Heart left ventricle (tissue), 16 donors: ENCODE measurements around the gene GSK3B. TPM values are rescaled to one million over a fixed set of nuclear protein-coding genes. Genes with fewer than 3 reads are reported as not detected.
A peak's percentile ranks its signal among the peaks of the same experiment; 100 is the strongest.

ENCODE experiments used
- ATAC-seq, 4 donors: fragments of 200-7000 bp; cut with Tn5 transposase; one replicate each; pipeline ENCODE4 v1.9.1; 2020 to 2022; ENCODE audit warnings: moderate library complexity in 4 of 4, mild to moderate bottlenecking in 3 of 4, moderate number of reproducible peaks in 1 of 4
- DNase-seq, 5 donors: peaks; one replicate each; pipeline ENCODE4 v3.0.0-alpha.2; 2020
- H3K27ac ChIP-seq, 12 donors: fragments of 200-600 bp; sonication (generic) in 4 of 12; one replicate each; pipeline versions ENCODE4 v1.5.0 to v1.8.0; 2016 to 2022; ENCODE audit warnings: mild to moderate bottlenecking in 2 of 12
- H3K27me3 ChIP-seq, 9 donors: fragments of 200-600 bp; sonication (generic) in 2 of 9; one replicate each; pipeline versions ENCODE4 v1.5.1 to v1.8.0; 2016 to 2022; ENCODE audit warnings: mild to moderate bottlenecking in 3 of 9
- H3K36me3 ChIP-seq, 9 donors: fragments of 200-600 bp; sonication (generic) in 2 of 9; one replicate each; pipeline versions ENCODE4 v1.5.0 to v1.8.0; 2018 to 2022; ENCODE audit warnings: mild to moderate bottlenecking in 2 of 9
- H3K4me1 ChIP-seq, 12 donors: fragments of 200-600 bp; sonication (generic) in 4 of 12; one replicate each; pipeline versions ENCODE4 v1.5.0 to v1.8.0; 2016 to 2022; ENCODE audit warnings: mild to moderate bottlenecking in 3 of 12
- H3K4me3 ChIP-seq, 12 donors: fragments of 200-600 bp; sonication (generic) in 4 of 12; one replicate each; pipeline versions ENCODE4 v1.5.0 to v1.8.0; 2017 to 2022; ENCODE audit warnings: mild to moderate bottlenecking in 9 of 12, moderate library complexity in 4 of 12
- H3K9me3 ChIP-seq, 12 donors: fragments of 200-600 bp; sonication (generic) in 4 of 12; one replicate each; pipeline versions ENCODE4 v1.5.0 to v1.8.0; 2016 to 2022; ENCODE audit warnings: mild to moderate bottlenecking in 1 of 12
- POLR2A ChIP-seq, 2 donors: fragments of 450-650 bp; IDR thresholded peaks; one replicate each; pipeline ENCODE4 v1.6.1; 2017; ENCODE audit warnings: antibody characterized with exemption in 2 of 2, mild to moderate bottlenecking in 2 of 2, moderate library complexity in 2 of 2
- WGBS, 4 donors: extraction: QIAGEN DNeasy Blood & Tissue Kit in 2 of 4; methylation state at CpG; one replicate each; pipeline versions ENCODE4 v1.1.5 to v1.1.7; 2013 to 2018; 5-methylcytosine and 5-hydroxymethylcytosine counted together
- intact Hi-C, 10 donors: fragments of 100-400 bp; cut with DNase I; formaldehyde crosslinking; loops; one replicate each; pipeline versions ENCODE4 v1.11.1 to v1.14.2; 2022
- polyA plus RNA-seq, 2 donors: library from polyadenylated mRNA; stranded (reverse); fragments of 200-250 nt; gene quantifications; one replicate each; pipeline ENCODE4 v1.2.3, GENCODE V29; 2013
- total RNA-seq, 9 donors: library from RNA; depleted of rRNA in 2 of 9; stranded (reverse); fragments of >200 nt in 2 of 9; fragmentation: NEBNext Ultra II Directional in 3 of 9; extraction: Animal tissue kit (Norgen Biotek cat#: 25700) in 3 of 9; gene quantifications; one replicate each; pipeline versions ENCODE4 v1.1.0 to v1.2.4, GENCODE V29; 2016 to 2023
- TF ChIP-seq, protein P1 (sequence below), 12 donors: fragments of 200-600 bp; sonication (generic) in 4 of 12; IDR thresholded peaks; one replicate each; pipeline versions ENCODE4 v1.5.0 to v1.8.0; 2018 to 2022; ENCODE audit warnings: antibody characterized with exemption in 12 of 12, mild to moderate bottlenecking in 5 of 12
- donor health status: ischemic (EF 13 %, LVEDD 7.1; RV severe dilation, severe dysfunction).
- donor health status: healthy with polysubstance abuse.
- donor health status: DM: no; HTN: yes; CAD: no.
- donor health status: DM: no; HTN: no; CAD: no.
- donor health status: ischemic (EF 25% LVEDD 6.9; RV normal size, moderate dysfunction).
- donor health status: ischemic (EF 25% LVEDD 5.7; RV mildly dilated, moderate dysfunction).
- donor health status: healthy.
- donor health status: DM: yes; HTN: yes; CAD: no.
- donor health status: ischemic (EF 35%, LVEDD 5.7; RV mildly dilated, moderate dysfunction).
- donor health status: nonischemic (EF 11% LVEDD 7.7; RV severe dilation, severe dysfunction).
- donor health status: DM: yes; HTN: yes; CAD: no.
- donor health status: PGD.
- donor health status: ischemic (EF 29% LVEDD 5.4; RV normal size, mild dysfunction).
- donor health status: nonischemic (EF 23%, LVEDD 6.1; RV moderate dilation, normal function).

GSK3B gene
- total and polyA plus RNA-seq, 11 donors, result 8.8 to 58.9 (median 41.2) TPM

DNA sequence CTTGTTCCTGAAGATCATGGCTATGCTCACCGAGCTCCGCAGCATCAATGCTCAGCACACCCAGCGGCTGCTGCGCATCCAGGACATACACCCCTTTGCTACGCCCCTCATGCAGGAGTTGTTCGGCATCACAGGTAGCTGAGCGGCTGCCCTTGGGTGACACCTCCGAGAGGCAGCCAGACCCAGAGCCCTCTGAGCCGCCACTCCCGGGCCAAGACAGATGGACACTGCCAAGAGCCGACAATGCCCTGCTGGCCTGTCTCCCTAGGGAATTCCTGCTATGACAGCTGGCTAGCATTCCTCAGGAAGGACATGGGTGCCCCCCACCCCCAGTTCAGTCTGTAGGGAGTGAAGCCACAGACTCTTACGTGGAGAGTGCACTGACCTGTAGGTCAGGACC lies 277.2 kb downstream of the GSK3B start:
- Histone ChIP-seq H3K27me3 (no peaks in the 10 kb centered on the region), H3K36me3 (no peaks in the 10 kb centered on the region), H3K27ac (no peak overlapping the region), H3K4me3 (no peak overlapping the region), H3K4me1 (peaks cover 0 to 16% (median 0%) of the 10 kb centered on the region in 12 donors), H3K9me3 (no peaks in the 10 kb centered on the region)
- no peak for TF ChIP-seq POLR2A (IDR thresholded peaks at IDR 0.05)
- TF ChIP-seq, protein P1, sequence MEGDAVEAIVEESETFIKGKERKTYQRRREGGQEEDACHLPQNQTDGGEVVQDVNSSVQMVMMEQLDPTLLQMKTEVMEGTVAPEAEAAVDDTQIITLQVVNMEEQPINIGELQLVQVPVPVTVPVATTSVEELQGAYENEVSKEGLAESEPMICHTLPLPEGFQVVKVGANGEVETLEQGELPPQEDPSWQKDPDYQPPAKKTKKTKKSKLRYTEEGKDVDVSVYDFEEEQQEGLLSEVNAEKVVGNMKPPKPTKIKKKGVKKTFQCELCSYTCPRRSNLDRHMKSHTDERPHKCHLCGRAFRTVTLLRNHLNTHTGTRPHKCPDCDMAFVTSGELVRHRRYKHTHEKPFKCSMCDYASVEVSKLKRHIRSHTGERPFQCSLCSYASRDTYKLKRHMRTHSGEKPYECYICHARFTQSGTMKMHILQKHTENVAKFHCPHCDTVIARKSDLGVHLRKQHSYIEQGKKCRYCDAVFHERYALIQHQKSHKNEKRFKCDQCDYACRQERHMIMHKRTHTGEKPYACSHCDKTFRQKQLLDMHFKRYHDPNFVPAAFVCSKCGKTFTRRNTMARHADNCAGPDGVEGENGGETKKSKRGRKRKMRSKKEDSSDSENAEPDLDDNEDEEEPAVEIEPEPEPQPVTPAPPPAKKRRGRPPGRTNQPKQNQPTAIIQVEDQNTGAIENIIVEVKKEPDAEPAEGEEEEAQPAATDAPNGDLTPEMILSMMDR (IDR thresholded peaks at IDR 0.05), result no peak
- DNase-seq (peak in 2 of 5 donors; percentile 41 to 51), ATAC-seq (peak; percentile 16 to 63 (median 49))
- intact Hi-C loops, result loop anchor here in 1 of 10 donors (10.0 kb wide), 1 partner anchor 102 kb away; no protein-coding TSS in a partner anchor
- 26 to 68% (median 59%) methylated on average over 6 to 12 of the region's 12 CpGs; no CpG with 5 or more reads in 1 of the 4 donors for WGBS, 4 donors

DNA sequence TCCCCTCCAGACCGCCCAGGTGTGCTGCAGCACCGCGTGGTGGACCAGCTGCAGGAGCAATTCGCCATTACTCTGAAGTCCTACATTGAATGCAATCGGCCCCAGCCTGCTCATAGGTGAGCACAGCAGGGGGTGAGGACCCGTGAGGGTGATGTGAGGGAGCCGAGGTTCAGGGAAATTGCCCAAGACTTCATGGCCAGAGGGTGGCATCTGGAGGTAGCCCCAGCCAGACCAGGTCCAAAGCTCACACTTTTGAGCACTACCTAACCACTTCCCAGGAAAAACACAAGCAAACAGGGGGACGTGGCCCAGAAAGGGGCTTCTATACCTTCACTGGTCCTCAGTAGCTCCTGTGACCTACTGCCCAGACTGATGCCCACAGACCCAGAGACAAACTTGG lies 278.5 kb downstream of the GSK3B start:
- Histone ChIP-seq H3K9me3 (no peaks in the 10 kb centered on the region), H3K36me3 (no peaks in the 10 kb centered on the region), H3K27ac (no peak overlapping the region), H3K27me3 (no peaks in the 10 kb centered on the region), H3K4me3 (no peak overlapping the region), H3K4me1 (peaks cover 0 to 16% (median under 1%) of the 10 kb centered on the region in 12 donors)
- TF ChIP-seq POLR2A (IDR thresholded peaks at IDR 0.05), result no peak
- TF ChIP-seq, protein P1 (IDR thresholded peaks at IDR 0.05), result no peak
- DNase-seq, result no peak
- ATAC-seq, result no peak
- WGBS, 4 donors, result 88 to 92% (median 89%) methylated on average over 3 to 8 of the region's 8 CpGs
- intact Hi-C loops, result loop anchor here in 1 of 10 donors (10.0 kb wide), 1 partner anchor 101 kb away; no protein-coding TSS in a partner anchor

DNA sequence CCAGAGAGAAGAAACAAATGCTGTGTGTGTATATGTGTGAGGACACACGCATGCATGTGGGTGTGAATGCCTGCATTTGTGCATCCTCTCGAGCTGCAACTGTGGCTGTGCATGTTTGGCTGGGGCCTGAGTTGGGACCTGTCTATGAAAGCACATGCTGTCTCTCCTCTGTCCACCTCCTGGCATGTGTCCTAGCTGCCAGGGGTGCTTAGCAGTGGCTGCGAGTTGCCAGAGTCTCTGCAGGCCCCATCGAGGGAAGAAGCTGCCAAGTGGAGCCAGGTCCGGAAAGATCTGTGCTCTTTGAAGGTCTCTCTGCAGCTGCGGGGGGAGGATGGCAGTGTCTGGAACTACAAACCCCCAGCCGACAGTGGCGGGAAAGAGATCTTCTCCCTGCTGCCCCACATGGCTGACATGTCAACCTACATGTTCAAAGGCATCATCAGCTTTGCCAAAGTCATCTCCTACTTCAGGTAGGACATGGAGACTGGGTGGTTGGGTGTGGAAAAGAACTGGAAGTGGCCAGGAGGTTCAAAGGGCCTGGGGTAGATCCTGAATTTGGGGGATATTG lies 281.7 kb downstream of the GSK3B start:
- H3K27me3 ChIP-seq, result peaks cover 0 to 7% (median 0%) of the 10 kb centered on the region in 9 donors
- peak; percentile 71 to 79 (median 72) for ATAC-seq
- no peaks in the 10 kb centered on the region for H3K36me3 ChIP-seq
- intact Hi-C loops, result loop anchor here in 1 of 10 donors (10.0 kb wide), 1 partner anchor 98 kb away; no protein-coding TSS in a partner anchor
- no peak overlapping the region for H3K4me3 ChIP-seq
- H3K9me3 ChIP-seq, result no peaks in the 10 kb centered on the region
- 59 to 66% (median 61%) methylated on average over 7 to 8 of the region's 8 CpGs for WGBS, 4 donors
- peaks cover 0 to 28% (median 10%) of the 10 kb centered on the region in 12 donors for H3K4me1 ChIP-seq
- TF ChIP-seq, protein P1 (IDR thresholded peaks at IDR 0.05), result peak in 1 of 12 donors; percentile 5
- TF ChIP-seq POLR2A (IDR thresholded peaks at IDR 0.05), result no peak
- peak in 4 of 5 donors; percentile 30 to 86 (median 66) for DNase-seq
- no peak overlapping the region for H3K27ac ChIP-seq

DNA sequence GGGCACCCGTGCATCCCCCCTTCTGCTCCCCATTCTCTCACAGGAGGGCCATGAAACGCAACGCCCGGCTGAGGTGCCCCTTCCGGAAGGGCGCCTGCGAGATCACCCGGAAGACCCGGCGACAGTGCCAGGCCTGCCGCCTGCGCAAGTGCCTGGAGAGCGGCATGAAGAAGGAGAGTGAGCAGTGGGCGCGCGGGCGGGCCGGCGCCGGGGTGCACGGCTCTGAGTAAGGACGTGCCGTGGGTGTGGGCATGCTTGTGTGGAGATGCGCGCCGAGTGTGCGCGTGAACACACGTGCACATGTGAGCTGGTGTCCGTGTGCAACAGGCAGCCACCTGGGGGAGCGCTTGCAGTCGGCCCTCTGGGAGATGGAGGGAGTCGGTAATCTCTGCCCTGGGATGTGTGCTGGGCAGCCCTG lies 284.2 kb downstream of the GSK3B start:
- H3K4me3 ChIP-seq, result peak overlapping the region; percentile 31 to 64 (median 50)
- peak overlapping the region in 1 of 12 donors; percentile 24 for H3K27ac ChIP-seq
- H3K4me1 ChIP-seq, result peaks cover 0 to 22% (median 8%) of the 10 kb centered on the region in 12 donors
- H3K36me3 ChIP-seq, result no peaks in the 10 kb centered on the region
- intact Hi-C loops, result loop anchor here in 1 of 10 donors (10.0 kb wide), 1 partner anchor 95 kb away; no protein-coding TSS in a partner anchor
- peaks cover 0 to 7% (median 0%) of the 10 kb centered on the region in 9 donors for H3K27me3 ChIP-seq
- H3K9me3 ChIP-seq, result no peaks in the 10 kb centered on the region
- ATAC-seq (peak in 3 of 4 donors; percentile 57 to 60 (median 58)), DNase-seq (peak in 4 of 5 donors; percentile 22 to 77 (median 38))
- 0 to 2% (median 1%) methylated on average over 10 to 33 of the region's 33 CpGs for WGBS, 4 donors
- TF ChIP-seq, protein P1 (IDR thresholded peaks at IDR 0.05), result peak in 4 of 12 donors; percentile 10 to 33 (median 26)
- TF ChIP-seq POLR2A (IDR thresholded peaks at IDR 0.05), result no peak
